Esophagus squamous epithelium (tissue), 4 donors: ENCODE measurements around the gene TFAM.

Experiments used
- CTCF ChIP-seq, 6 experiments: fragments of 450-650 bp in 4 of 6; fragments of 200-600 bp in 2 of 6; sonication (generic) in 2 of 6; IDR thresholded peaks; one replicate each; pipeline ENCODE4 v1.5.1; 2016 to 2019; ENCODE audit warnings: antibody characterized with exemption in 6 of 6, mild to moderate bottlenecking in 4 of 6, moderate library complexity in 4 of 6
- POLR2A ChIP-seq, 4 donors: fragments of 450-650 bp; IDR thresholded peaks; one replicate each; pipeline ENCODE4 v1.6.1; 2017; ENCODE audit warnings: antibody characterized with exemption in 4 of 4, mild to moderate bottlenecking in 4 of 4, moderate library complexity in 3 of 4

GRCh38 chr10:58448121-58448935, 63.1 kb downstream of the TFAM start:
- TF ChIP-seq CTCF (IDR thresholded peaks at IDR 0.05) (no peak), POLR2A (IDR thresholded peaks at IDR 0.05) (no peak)
